Lower leg skin (tissue), 3 donors: Measurements from ENCODE around the gene PACS1.

Source experiments
- POLR2A ChIP-seq, 2 donors: fragments of 450-650 bp; IDR thresholded peaks; one replicate each; pipeline ENCODE4 v1.6.1; 2016 to 2017; ENCODE audit warnings: antibody characterized with exemption in 2 of 2, mild to moderate bottlenecking in 1 of 2, moderate library complexity in 1 of 2
- TF ChIP-seq, protein P1 (sequence below), 3 donors: fragments of 450-650 bp; IDR thresholded peaks; one replicate each; pipeline ENCODE4 v1.5.1; 2016; ENCODE audit warnings: antibody characterized with exemption in 3 of 3, mild to moderate bottlenecking in 3 of 3, moderate library complexity in 2 of 3

DNA sequence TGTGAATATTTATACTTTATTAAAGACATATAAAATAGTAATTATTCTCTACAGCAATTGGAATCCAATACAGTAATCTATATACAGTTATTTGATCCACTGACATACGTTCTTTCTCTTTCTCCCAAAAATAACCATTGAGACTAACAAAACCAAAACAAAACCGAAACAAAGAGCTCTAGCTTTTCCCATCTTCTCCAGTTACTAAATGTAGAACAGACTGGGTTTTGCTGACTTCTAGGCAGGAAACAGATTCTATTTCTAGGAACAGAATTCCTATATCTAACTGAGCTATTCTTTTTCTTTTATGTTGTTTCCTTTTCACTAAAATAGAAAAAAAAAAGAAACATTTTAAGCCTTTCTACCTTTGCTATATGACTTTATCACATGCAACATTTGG lies 80.1 kb downstream of the PACS1 start:
- TF ChIP-seq, protein P1, sequence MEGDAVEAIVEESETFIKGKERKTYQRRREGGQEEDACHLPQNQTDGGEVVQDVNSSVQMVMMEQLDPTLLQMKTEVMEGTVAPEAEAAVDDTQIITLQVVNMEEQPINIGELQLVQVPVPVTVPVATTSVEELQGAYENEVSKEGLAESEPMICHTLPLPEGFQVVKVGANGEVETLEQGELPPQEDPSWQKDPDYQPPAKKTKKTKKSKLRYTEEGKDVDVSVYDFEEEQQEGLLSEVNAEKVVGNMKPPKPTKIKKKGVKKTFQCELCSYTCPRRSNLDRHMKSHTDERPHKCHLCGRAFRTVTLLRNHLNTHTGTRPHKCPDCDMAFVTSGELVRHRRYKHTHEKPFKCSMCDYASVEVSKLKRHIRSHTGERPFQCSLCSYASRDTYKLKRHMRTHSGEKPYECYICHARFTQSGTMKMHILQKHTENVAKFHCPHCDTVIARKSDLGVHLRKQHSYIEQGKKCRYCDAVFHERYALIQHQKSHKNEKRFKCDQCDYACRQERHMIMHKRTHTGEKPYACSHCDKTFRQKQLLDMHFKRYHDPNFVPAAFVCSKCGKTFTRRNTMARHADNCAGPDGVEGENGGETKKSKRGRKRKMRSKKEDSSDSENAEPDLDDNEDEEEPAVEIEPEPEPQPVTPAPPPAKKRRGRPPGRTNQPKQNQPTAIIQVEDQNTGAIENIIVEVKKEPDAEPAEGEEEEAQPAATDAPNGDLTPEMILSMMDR (IDR thresholded peaks at IDR 0.05), result no peak
- no peak for TF ChIP-seq POLR2A (IDR thresholded peaks at IDR 0.05)
